Small intestine (tissue), 7 donors: ENCODE measurements around the gene FUT8. TPM values are rescaled to one million over a fixed set of nuclear protein-coding genes. Genes with fewer than 3 reads are reported as not detected.
A peak's percentile ranks its signal among the peaks of the same experiment; 100 is the strongest.

Source experiments
- DNase-seq, 2 donors: peaks; one replicate each; pipeline versions ENCODE4 v3.0.0 to v3.0.0-alpha.2; 2013
- FAIRE-seq: peaks from 2 replicates; lab custom pipeline; 2012; peaks lifted over from hg19 to GRCh38; lab: Jason Lieb, UNC
- H3K27ac ChIP-seq, 3 donors: one replicate each; pipeline ENCODE4 v1.5.1; 2013; ENCODE audit warnings: low read length in 2 of 3, mild to moderate bottlenecking in 2 of 3, control low read depth in 1 of 3, inconsistent platforms in 1 of 3, low read depth in 1 of 3, moderate library complexity in 1 of 3
- H3K27me3 ChIP-seq, 3 donors: one replicate each; pipeline ENCODE4 v1.6.1; 2013; ENCODE audit warnings: low read length in 3 of 3, inconsistent platforms in 1 of 3; ENCODE audit not compliant: control insufficient read depth in 3 of 3, insufficient read depth in 3 of 3
- H3K36me3 ChIP-seq, 3 donors: one replicate each; pipeline ENCODE4 v1.6.1; 2013; ENCODE audit warnings: low read length in 3 of 3, inconsistent platforms in 1 of 3, low read depth in 1 of 3, mild to moderate bottlenecking in 1 of 3, moderate library complexity in 1 of 3; ENCODE audit not compliant: control insufficient read depth in 3 of 3, insufficient read depth in 2 of 3
- H3K4me1 ChIP-seq, 3 donors: one replicate each; pipeline ENCODE4 v1.6.1; 2013; ENCODE audit warnings: low read length in 2 of 3, inconsistent platforms in 1 of 3, low read depth in 1 of 3, mild to moderate bottlenecking in 1 of 3, moderate library complexity in 1 of 3; ENCODE audit not compliant: control insufficient read depth in 3 of 3, insufficient read depth in 2 of 3
- H3K4me3 ChIP-seq, 3 donors: one replicate each; pipeline ENCODE4 v1.5.1; 2013; ENCODE audit warnings: low read length in 3 of 3, control low read depth in 1 of 3, inconsistent platforms in 1 of 3, low read depth in 1 of 3, mild to moderate bottlenecking in 1 of 3, moderate library complexity in 1 of 3
- H3K9me3 ChIP-seq, 2 donors: one replicate each; pipeline ENCODE4 v1.6.1; 2013; ENCODE audit warnings: low read depth in 1 of 2, low read length in 1 of 2; ENCODE audit not compliant: control insufficient read depth in 2 of 2, insufficient read depth in 1 of 2
- WGBS, 3 donors: extraction: QIAGEN DNeasy Blood & Tissue Kit; methylation state at CpG; one replicate each; pipeline ENCODE4 v1.1.7; 2013; 5-methylcytosine and 5-hydroxymethylcytosine counted together
- polyA plus RNA-seq, 4 donors: library from polyadenylated mRNA; stranded (reverse) in 3 of 4; unstranded in 1 of 4; fragments of 200-250 nt in 3 of 4; fragments of 120-200 nt in 1 of 4; gene quantifications; one replicate each; pipeline versions ENCODE4 v1.2.1 to v1.2.3, GENCODE V29; 2013
- donor health status: healthy with polysubstance abuse.
- donor health status: control.
- donor health status: control.
- donor health status: Bipolar disorder and iron deficiency.
- donor health status: healthy.

FUT8 gene
- polyA plus RNA-seq, 4 donors = 4.7 to 81.3 (median 28.6) TPM

DNA sequence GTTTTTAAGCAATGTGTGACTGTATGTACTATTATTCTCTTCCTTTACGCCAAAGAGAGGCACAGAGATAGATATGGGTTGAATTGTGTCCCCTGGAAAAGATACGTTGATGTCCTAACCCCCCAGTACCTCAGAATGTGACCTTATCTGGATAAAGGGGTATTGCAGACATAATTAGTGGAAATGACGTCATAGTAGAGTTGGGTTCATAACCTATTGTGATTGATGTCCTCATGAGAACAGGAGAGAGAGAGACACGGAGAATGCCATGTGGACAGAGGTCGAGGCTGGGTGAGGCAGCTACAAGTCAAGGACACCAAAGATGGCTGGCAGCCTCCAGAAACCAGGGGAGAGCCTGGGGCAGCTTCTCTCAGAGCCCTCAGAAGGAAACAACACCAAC, 376.3 kb downstream of the FUT8 start:
- no peak overlapping the region for H3K4me3 ChIP-seq
- DNase-seq (no peak), FAIRE-seq (no peak)
- H3K27ac ChIP-seq = no peak overlapping the region
- H3K9me3 ChIP-seq = no peaks in the 10 kb centered on the region
- H3K4me1 ChIP-seq = no peaks in the 10 kb centered on the region
- H3K27me3 ChIP-seq = no peaks in the 10 kb centered on the region
- WGBS, 3 donors = 81 to 87% (median 84%) methylated on average over 5 of the region's 5 CpGs
- H3K36me3 ChIP-seq = no peaks in the 10 kb centered on the region

DNA sequence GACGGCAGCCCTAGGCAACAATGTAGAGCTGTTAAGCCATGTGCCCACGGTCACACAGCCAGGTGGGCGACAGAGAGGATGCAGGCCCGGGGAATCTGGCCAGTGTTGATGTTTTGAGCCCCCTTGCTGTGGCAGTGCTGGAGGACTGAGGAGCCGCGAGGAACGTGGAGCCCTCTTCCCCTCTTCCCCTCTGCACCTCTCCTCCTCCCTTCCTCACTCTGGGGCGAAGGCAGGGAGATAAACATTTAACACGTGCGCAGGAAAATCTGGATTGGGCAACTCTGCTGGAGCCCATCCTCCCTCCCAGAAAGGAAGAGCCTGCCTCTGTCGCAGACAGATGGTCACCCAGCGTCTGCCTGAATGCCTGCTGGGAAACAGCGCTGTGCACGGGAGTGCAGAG, 376.8 kb downstream of the FUT8 start:
- DNase-seq = no peak
- Histone ChIP-seq H3K9me3 (no peaks in the 10 kb centered on the region), H3K4me1 (no peaks in the 10 kb centered on the region), H3K27me3 (no peaks in the 10 kb centered on the region), H3K4me3 (no peak overlapping the region), H3K27ac (no peak overlapping the region), H3K36me3 (no peaks in the 10 kb centered on the region)
- 70 to 90% (median 86%) methylated on average over 14 of the region's 14 CpGs for WGBS, 3 donors
- FAIRE-seq = no peak

DNA sequence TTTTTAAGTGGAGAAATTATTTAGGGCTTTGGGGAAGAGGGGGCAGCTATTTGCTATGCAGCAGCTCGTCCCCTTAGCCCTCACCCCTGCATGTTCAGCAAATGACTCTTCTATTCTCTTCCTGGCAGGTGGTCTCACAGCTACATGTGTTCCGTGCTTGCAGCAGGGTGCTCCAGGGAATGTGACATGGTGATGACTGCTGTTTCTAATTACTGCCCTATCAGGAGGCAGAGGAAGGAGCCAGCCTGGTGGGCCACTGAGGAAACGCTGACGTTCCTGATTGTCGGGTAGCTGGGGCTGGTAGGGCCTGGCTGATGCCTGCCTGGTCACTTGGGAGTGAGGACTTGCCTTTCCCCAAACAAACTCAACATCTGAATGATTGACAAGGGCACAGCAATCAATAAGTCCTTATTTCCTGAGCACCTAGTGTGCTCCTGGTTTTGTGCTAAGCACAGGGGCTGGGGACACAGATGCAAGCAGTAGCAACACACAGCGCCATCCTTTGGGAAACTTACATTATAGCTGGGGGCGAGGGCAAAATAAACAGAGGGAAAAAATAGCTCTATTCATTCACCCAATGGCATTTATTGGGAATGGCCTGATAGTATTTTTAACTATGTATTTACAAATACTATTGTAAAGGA, 377.8 kb downstream of the FUT8 start:
- no peak overlapping the region for H3K27ac ChIP-seq
- no peaks in the 10 kb centered on the region for H3K9me3 ChIP-seq
- 73 to 86% (median 83%) methylated on average over 7 of the region's 7 CpGs for WGBS, 3 donors
- DNase-seq (no peak), FAIRE-seq (no peak)
- H3K4me3 ChIP-seq = no peak overlapping the region
- H3K27me3 ChIP-seq = no peaks in the 10 kb centered on the region
- H3K36me3 ChIP-seq = no peaks in the 10 kb centered on the region
- H3K4me1 ChIP-seq = no peaks in the 10 kb centered on the region

DNA sequence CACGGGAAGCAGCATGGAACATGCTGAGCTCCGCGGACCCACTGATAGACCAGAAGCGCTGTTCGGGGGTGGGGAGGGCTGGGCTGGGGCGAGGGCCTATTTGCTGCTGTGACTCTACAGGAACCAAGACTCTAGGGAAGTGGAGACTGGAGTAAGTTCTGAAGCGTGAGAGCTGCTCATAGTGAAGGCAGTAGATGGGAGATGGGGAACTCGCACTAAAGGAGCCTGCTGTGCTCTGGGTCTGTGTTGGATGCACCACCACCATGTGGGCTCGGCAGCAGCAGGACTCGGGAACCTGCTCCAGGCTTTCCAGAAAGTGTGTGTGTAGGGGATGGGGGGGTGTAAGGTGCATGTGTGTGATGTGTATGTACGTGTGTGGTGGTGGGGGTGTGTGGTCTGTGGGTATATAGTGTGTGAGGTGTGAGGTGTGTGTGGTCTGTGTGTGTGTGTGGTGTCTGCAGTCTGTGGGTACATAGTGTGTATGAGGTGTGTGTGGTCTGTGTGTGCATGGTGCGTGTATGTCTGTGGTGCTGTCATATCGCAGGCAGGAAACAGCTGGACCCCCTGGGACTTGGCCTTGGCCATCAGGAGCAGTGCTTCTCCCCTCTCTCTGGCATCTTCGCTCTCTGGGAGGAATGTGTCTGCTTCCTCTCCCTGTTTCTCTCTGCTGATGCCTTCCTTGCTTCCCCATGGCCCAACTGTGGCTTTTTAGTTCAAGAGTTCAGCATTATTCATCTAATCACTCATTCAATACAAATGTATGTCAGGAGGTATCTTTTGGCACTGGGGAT, 378.9 kb downstream of the FUT8 start:
- no peaks in the 10 kb centered on the region for H3K9me3 ChIP-seq
- no peaks in the 10 kb centered on the region for H3K4me1 ChIP-seq
- H3K27ac ChIP-seq = no peak overlapping the region
- no peaks in the 10 kb centered on the region for H3K27me3 ChIP-seq
- no peak overlapping the region for H3K4me3 ChIP-seq
- FAIRE-seq = no peak
- H3K36me3 ChIP-seq = no peaks in the 10 kb centered on the region
- no peak for DNase-seq
- WGBS, 3 donors = 72 to 89% (median 83%) methylated on average over 14 of the region's 14 CpGs

DNA sequence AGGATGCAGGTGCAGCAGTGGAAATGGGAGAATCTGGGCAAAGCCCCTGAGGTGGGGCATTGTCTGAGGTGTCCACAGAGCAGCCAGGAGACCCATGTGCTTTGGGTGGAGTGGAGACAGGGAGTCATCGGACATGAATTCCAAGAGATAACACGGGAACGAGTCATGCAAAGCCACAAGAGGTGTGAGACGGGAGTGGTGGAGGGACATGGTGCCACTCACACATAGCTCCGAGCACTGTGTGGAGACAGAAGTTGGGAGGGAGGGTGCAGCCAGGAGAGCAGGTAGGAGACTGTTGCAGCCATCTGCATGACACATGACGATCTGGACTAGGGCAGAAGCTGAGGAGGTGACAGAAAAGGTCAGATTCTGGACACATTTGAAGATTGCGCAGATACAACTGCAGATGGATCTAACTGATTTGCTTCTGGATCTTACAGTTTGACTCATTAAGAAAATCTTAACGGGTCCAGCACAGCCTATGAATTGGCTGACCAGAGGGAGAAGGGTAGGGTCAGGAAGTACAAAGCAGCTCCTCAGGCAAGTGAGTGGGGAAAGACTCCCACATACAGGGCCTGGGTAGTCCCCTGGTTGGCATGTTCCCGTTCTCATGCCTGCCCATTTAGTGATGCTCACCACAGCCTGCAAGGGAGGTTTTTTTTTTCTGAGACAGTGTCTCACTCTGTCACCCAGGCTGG, 379.8 kb downstream of the FUT8 start:
- H3K4me3 ChIP-seq = no peak overlapping the region
- no peak overlapping the region for H3K27ac ChIP-seq
- H3K9me3 ChIP-seq = no peaks in the 10 kb centered on the region
- H3K36me3 ChIP-seq = no peaks in the 10 kb centered on the region
- DNase-seq (peak in 1 of 2 donors; percentile 7), FAIRE-seq (no peak)
- no peaks in the 10 kb centered on the region for H3K27me3 ChIP-seq
- 67 to 78% (median 77%) methylated on average over 9 of the region's 9 CpGs for WGBS, 3 donors
- no peaks in the 10 kb centered on the region for H3K4me1 ChIP-seq
